Measurements from ENCODE around the gene SH2D7. TPM values are rescaled to one million over a fixed set of nuclear protein-coding genes. Genes with fewer than 3 reads are reported as not detected.

SH2D7 gene
- total and polyA plus RNA-seq, 2 donors (not counting 3 experiments of a cell fraction or from before 2014, with no cell fraction given): not detected

DNA sequence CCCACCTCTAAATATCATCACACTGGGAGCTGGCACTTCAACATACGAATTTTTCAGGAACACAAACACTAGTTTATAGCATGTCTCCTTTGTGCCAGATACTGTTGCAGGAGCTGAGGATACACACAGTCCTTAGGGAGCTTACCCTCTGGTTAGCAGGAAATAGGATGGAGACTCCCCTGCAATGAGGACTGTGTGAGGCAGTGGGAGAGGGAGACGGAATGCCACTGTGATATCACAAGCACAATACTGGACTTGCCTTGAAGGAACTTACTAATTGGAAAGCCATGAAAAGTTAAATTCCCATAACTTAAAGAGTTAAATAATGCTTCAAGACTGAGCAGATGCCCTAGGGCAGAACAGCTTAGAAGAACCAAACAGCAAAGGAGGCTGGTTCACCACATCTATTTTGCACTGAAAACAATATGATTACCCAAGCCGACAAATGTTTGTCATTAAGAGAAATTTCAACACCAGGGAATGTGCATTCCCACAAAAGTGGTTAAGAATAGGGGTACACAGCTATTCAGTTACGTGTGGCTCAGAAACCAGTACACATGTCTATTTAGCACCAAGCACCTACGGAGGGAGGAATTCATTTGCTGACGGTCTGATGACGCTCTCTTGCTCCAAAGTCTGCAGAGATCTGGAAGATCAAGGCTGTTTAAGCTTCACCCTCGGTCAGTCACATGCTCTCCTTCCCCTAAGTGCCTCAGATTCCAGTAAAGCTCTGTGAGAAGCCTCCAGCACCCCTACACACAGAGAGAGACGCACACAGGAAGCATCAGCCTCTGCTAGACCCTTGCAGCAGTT, 20.1 kb upstream of the SH2D7 start:
- Histone ChIP-seq H3K27me3 (ENCODE audit: control insufficient read depth in 2 of 2, insufficient read depth in 2 of 2, low read length in 2 of 2) (no peaks in the 10 kb centered on the region), H2AFZ (ENCODE audit: low read depth, low read length) (no peak overlapping the region), H3K4me3 (replicated peaks in 1 of 3; ENCODE audit: insufficient read depth in 1 of 3, low read depth in 1 of 3, low read length in 3 of 3) (no peak overlapping the region), H3K79me2 (ENCODE audit: control insufficient read depth, insufficient read depth, low read length) (peaks cover 87% of the 10 kb centered on the region), H3K4me2 (ENCODE audit: insufficient read depth, low read length) (no peak overlapping the region), H3K27ac (ENCODE audit: insufficient read depth, low read depth, low read length) (no peak overlapping the region), H4K20me1 (replicated peaks; ENCODE audit: control insufficient read depth, extremely low read depth, insufficient read depth, low read length) (no peaks in the 10 kb centered on the region), H3K9me1 (replicated peaks; ENCODE audit: control insufficient read depth, extremely low read depth, insufficient read depth, low read length) (no peaks in the 10 kb centered on the region), H3K36me3 (ENCODE audit: control insufficient read depth in 2 of 2, extremely low read depth in 1 of 2, insufficient read depth in 2 of 2, low read length in 2 of 2) (no peaks in the 10 kb centered on the region), H3K9ac (replicated peaks; ENCODE audit: extremely low read depth, insufficient read depth, low read length) (no peak overlapping the region), H3K9me3 (replicated peaks; ENCODE audit: control insufficient read depth, insufficient read depth, low read length) (no peaks in the 10 kb centered on the region), H3K4me1 (ENCODE audit: control insufficient read depth, extremely low read depth, insufficient read depth, low read length) (peaks cover 50% of the 10 kb centered on the region)
- dilution Hi-C loops (cut with MboI; ENCODE audit: extremely low pct_ligation_motif_present, low sequenced_read_pairs) (no loop called here), intact Hi-C loops (cut with micrococcal nuclease) (no loop called here)
- TF ChIP-seq POLR2AphosphoS5 (IDR thresholded peaks at IDR 0.05; ENCODE audit: insufficient read depth, low read depth, low read length) (no peak), POLR2A (IDR thresholded peaks at IDR 0.05; ENCODE audit: low read depth, low read length) (no peak), JUN (IDR thresholded peaks at IDR 0.05; ENCODE audit: borderline replicate concordance, insufficient read depth, insufficient read length, low read depth) (no peak), EZH2 (IDR thresholded peaks at IDR 0.05; ENCODE audit: borderline replicate concordance, low read depth, low read length, severe bottlenecking) (no peak), FOS (IDR thresholded peaks at IDR 0.05; ENCODE audit: borderline replicate concordance, insufficient read depth, low read length) (no peak)
- TF ChIP-seq, protein P1, sequence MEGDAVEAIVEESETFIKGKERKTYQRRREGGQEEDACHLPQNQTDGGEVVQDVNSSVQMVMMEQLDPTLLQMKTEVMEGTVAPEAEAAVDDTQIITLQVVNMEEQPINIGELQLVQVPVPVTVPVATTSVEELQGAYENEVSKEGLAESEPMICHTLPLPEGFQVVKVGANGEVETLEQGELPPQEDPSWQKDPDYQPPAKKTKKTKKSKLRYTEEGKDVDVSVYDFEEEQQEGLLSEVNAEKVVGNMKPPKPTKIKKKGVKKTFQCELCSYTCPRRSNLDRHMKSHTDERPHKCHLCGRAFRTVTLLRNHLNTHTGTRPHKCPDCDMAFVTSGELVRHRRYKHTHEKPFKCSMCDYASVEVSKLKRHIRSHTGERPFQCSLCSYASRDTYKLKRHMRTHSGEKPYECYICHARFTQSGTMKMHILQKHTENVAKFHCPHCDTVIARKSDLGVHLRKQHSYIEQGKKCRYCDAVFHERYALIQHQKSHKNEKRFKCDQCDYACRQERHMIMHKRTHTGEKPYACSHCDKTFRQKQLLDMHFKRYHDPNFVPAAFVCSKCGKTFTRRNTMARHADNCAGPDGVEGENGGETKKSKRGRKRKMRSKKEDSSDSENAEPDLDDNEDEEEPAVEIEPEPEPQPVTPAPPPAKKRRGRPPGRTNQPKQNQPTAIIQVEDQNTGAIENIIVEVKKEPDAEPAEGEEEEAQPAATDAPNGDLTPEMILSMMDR (IDR thresholded peaks at IDR 0.05; ENCODE audit: extremely low read depth in 1 of 2, insufficient read depth in 1 of 2, low read depth in 1 of 2, low read length in 2 of 2): no peak
- TF ChIP-seq, protein P2, sequence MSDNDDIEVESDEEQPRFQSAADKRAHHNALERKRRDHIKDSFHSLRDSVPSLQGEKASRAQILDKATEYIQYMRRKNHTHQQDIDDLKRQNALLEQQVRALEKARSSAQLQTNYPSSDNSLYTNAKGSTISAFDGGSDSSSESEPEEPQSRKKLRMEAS (IDR thresholded peaks at IDR 0.05; ENCODE audit: insufficient read depth, insufficient read length): no peak
- ChIA-PET POLR2A (no interaction called here), CTCF (interaction anchor here (0.9 to 1.4 kb wide), 4 partner anchors 10 to 68 kb away, joined by 3 to 6 read pairs (median 4); no protein-coding TSS in a partner anchor)
- FAIRE-seq (no peak), DNase-seq (ENCODE audit: low read depth, low spot score) (no peak)
- no TSS peak for BruUV-seq (replicated peaks)
